Measurements from ENCODE around the gene DHH.

Gene DHH

GRCh38 chr12:49044660-49045059 is 49.9 kb downstream of the DHH start:
- no peak for DNase-seq (ENCODE audit: insufficient read length, low spot score)
- TF ChIP-seq TAF1 (IDR thresholded peaks at IDR 0.05; ENCODE audit: low read depth, low read length) = no peak
- TF ChIP-seq POLR2A (IDR thresholded peaks at IDR 0.05; ENCODE audit: low read depth, low read length) = no peak
- no peak for TF ChIP-seq POLR2AphosphoS5 (IDR thresholded peaks at IDR 0.05; ENCODE audit: low read depth, low read length)
- TF ChIP-seq PAX5 (IDR thresholded peaks at IDR 0.05; ENCODE audit: insufficient read depth, low read length, severe bottlenecking) = no peak
- TF ChIP-seq SPI1 (IDR thresholded peaks at IDR 0.05; ENCODE audit: low read depth, low read length) = no peak
- TF ChIP-seq POU2F2 (IDR thresholded peaks at IDR 0.05; ENCODE audit: low read depth, low read length) = no peak
- FAIRE-seq = no peak

GRCh38 chr12:49043856-49044258 is 50.7 kb downstream of the DHH start:
- FAIRE-seq (peak; percentile 97), DNase-seq (ENCODE audit: insufficient read length, low spot score) (peak; percentile 91)
- no peak for TF ChIP-seq POU2F2 (IDR thresholded peaks at IDR 0.05; ENCODE audit: low read depth, low read length)
- no peak for TF ChIP-seq POLR2A (IDR thresholded peaks at IDR 0.05; ENCODE audit: low read depth, low read length)
- TF ChIP-seq SPI1 (IDR thresholded peaks at IDR 0.05; ENCODE audit: low read depth, low read length) = peak; percentile 64
- no peak for TF ChIP-seq TAF1 (IDR thresholded peaks at IDR 0.05; ENCODE audit: low read depth, low read length)
- no peak for TF ChIP-seq PAX5 (IDR thresholded peaks at IDR 0.05; ENCODE audit: insufficient read depth, low read length, severe bottlenecking)
- no peak for TF ChIP-seq POLR2AphosphoS5 (IDR thresholded peaks at IDR 0.05; ENCODE audit: low read depth, low read length)

DNA sequence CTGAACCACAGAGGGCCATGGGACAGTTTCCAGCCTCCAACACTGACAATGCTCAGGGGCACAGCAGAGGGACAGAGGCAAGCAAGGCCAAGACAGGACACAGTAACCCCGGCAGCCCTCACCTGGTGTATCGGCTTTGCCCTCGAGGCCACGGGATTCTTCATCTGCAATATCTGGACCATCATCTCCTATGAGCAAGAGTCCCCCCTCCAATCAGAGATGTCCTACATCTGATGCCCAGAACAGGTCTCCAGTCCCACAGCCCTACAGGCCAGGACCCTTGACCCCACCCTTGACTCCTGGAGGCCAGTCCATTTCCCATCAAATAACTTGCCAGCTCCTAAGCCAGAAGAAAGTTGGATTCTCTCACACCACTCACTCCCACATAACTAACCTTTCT is 51.4 kb downstream of the DHH start:
- no peak for FAIRE-seq
- TF ChIP-seq POU2F2 (IDR thresholded peaks at IDR 0.05; ENCODE audit: low read depth, low read length) = no peak
- no peak for TF ChIP-seq TAF1 (IDR thresholded peaks at IDR 0.05; ENCODE audit: low read depth, low read length)
- no peak for TF ChIP-seq POLR2AphosphoS5 (IDR thresholded peaks at IDR 0.05; ENCODE audit: low read depth, low read length)
- TF ChIP-seq POLR2A (IDR thresholded peaks at IDR 0.05; ENCODE audit: low read depth, low read length) = no peak
- TF ChIP-seq SPI1 (IDR thresholded peaks at IDR 0.05; ENCODE audit: low read depth, low read length) = no peak
- TF ChIP-seq PAX5 (IDR thresholded peaks at IDR 0.05; ENCODE audit: insufficient read depth, low read length, severe bottlenecking) = no peak
- DNase-seq (ENCODE audit: insufficient read length, low spot score) = no peak

DNA sequence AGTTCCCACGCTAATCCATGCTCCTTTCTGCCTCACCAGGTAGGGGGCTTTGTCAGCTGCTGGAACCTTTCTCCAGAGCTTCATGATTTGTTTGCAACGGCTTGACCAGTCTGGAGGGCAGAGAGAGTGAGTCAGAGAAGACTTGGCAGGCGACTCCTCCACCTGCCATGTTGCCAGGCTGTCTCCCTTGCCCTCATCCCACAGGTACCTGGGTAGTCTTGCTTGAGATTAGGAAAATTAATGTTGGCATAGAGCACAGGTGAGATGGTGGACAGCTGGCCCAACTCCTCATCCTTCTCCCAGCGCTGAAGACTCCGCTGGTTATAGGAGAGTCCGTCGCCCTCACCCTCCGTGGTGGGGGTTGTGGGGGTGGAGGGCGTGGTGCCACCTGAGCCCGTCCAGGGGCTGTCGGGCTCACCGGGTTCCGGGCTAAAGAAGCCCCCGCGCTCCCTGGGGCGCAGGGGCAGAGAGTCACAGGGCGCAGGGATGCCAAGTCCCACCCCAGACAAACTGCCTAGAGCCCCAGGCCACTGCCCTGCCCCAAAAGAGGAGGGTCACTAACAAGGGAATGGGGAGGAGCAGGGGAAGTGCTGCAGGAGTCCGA is 52.6 kb downstream of the DHH start:
- no peak for FAIRE-seq
- no peak for TF ChIP-seq SPI1 (IDR thresholded peaks at IDR 0.05; ENCODE audit: low read depth, low read length)
- no peak for TF ChIP-seq TAF1 (IDR thresholded peaks at IDR 0.05; ENCODE audit: low read depth, low read length)
- no peak for TF ChIP-seq POLR2AphosphoS5 (IDR thresholded peaks at IDR 0.05; ENCODE audit: low read depth, low read length)
- TF ChIP-seq POU2F2 (IDR thresholded peaks at IDR 0.05; ENCODE audit: low read depth, low read length) = no peak
- no peak for TF ChIP-seq POLR2A (IDR thresholded peaks at IDR 0.05; ENCODE audit: low read depth, low read length)
- TF ChIP-seq PAX5 (IDR thresholded peaks at IDR 0.05; ENCODE audit: insufficient read depth, low read length, severe bottlenecking) = no peak
- DNase-seq (ENCODE audit: insufficient read length, low spot score) = no peak

DNA sequence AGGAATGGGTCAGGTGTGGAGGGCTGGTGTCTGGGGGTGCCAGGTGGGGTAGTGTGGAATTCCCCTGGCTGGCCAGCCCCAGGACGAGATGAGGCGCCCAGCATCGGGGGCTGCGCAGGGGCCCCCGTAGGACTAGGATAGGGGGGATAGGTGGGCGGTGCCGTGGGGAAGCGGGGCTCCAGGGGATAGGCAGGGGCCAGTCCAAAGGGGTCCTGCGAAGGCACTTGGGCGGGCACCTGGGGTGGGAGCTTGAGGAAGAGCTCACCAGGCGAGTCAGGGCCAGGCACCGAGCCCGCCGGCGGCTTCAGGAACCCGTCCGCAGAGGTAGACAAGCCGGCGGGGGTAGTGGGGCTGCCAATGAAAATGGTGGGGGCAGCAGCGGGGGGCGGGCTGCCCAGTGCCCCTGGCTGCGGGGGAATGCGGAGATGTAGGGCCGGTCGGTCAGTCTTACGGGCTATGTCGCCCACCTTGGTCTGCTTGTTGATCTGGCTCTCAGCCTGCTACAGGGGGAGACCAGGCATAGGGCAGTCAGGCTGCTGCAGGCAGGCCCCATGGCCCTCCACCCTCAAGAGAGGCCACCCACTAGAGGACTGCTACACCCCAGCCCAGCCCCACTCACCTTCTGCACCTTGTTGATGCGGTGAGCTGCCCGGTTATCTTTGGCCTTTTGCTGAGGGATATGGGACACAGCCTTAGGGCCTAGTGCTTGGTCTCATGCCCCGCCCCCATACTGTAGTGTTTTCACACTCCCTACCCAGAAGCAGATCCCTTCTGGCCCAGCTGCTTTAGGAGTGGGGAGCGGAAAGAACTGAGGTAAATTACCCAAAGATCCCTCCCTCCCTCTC is 53.3 kb downstream of the DHH start:
- FAIRE-seq (no peak), DNase-seq (ENCODE audit: insufficient read length, low spot score) (no peak)

DNA sequence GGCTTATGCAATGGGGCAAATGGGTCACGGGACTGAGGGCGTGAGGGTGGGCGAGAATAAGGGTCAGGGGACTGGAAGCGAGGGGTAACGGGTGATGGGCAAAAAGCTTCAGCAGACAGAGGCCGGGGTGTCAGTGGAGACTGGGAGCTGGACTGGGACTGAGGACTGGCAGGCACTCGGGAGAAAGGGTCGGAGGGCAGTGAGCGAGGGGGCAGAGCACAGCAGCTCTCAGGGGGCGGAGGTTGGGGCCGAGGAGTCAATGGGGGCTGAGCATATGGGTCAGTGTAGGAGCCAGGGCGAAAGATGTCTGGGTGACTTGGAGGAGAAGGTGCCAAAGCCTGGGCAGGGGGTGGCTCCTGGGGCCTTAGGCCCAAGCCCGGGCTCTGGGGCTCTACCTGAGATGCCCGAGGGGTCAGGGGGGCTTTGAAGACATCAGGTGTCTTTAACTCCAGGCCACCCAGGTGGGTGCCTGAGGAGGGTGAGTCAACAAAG is 54.2 kb downstream of the DHH start:
- no peak for FAIRE-seq
- no peak for DNase-seq (ENCODE audit: insufficient read length, low spot score)
- TF ChIP-seq SPI1 (IDR thresholded peaks at IDR 0.05; ENCODE audit: low read depth, low read length) = no peak
- no peak for TF ChIP-seq PAX5 (IDR thresholded peaks at IDR 0.05; ENCODE audit: insufficient read depth, low read length, severe bottlenecking)
- no peak for TF ChIP-seq TAF1 (IDR thresholded peaks at IDR 0.05; ENCODE audit: low read depth, low read length)
- TF ChIP-seq POLR2A (IDR thresholded peaks at IDR 0.05; ENCODE audit: low read depth, low read length) = no peak
- no peak for TF ChIP-seq POLR2AphosphoS5 (IDR thresholded peaks at IDR 0.05; ENCODE audit: low read depth, low read length)
- TF ChIP-seq POU2F2 (IDR thresholded peaks at IDR 0.05; ENCODE audit: low read depth, low read length) = no peak

More for the DNA sequence above, 53.3 kb downstream of the DHH start:
- TF ChIP-seq PAX5 (IDR thresholded peaks at IDR 0.05; ENCODE audit: insufficient read depth, low read length, severe bottlenecking) = no peak
- TF ChIP-seq TAF1 (IDR thresholded peaks at IDR 0.05; ENCODE audit: low read depth, low read length) = no peak
- TF ChIP-seq POLR2AphosphoS5 (IDR thresholded peaks at IDR 0.05; ENCODE audit: low read depth, low read length) = no peak
- TF ChIP-seq POLR2A (IDR thresholded peaks at IDR 0.05; ENCODE audit: low read depth, low read length) = no peak

DNA sequence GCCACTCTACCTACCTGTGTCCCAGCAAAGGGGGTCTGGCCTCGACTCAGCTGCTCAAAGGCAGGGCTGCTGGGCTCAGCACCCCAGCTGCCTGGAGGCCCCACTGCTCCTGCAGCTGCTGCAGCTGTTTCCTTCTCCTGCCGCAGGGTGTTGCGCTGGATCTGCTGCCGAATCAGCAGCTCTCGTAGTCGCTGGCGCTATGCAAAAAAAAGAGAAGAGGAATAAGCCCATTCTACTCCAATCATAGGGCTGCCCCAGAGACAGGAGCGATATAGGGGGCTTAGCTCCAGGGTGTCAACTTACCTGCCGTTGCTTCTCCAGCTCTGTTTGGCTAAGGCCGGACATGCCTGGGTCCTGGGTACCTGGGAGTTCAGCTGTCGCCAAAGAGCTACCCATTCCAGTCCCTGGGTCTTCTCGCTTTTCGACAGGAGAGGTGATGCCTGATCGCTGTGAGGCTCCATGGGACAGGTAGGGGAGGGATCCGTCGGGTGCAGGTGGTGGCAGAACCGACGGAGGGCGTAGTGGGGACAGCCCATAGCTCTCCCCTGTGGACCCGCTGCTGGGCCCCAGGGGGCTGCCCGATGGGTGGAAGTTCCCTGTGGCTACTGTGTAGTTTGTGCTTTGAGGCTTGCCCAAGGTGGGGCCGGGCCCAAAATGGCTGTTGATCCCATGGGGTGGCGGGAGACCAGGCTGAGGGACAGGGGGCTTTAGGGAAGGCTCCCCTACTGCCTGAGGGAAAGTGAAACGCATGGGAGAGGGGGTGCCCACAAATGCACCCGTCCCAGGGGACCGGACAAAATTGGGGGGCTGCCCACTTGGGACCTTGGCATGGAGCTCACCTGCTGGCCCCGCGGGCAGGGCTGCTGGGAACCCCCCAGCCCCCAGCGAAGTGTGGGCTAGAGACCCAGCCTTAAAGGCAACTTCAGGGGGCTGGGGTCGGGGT is 54.9 kb downstream of the DHH start:
- DNase-seq (ENCODE audit: insufficient read length, low spot score) (no peak), FAIRE-seq (no peak)
- TF ChIP-seq SPI1 (IDR thresholded peaks at IDR 0.05; ENCODE audit: low read depth, low read length) (no peak), POU2F2 (IDR thresholded peaks at IDR 0.05; ENCODE audit: low read depth, low read length) (no peak), POLR2AphosphoS5 (IDR thresholded peaks at IDR 0.05; ENCODE audit: low read depth, low read length) (no peak), TAF1 (IDR thresholded peaks at IDR 0.05; ENCODE audit: low read depth, low read length) (no peak), PAX5 (IDR thresholded peaks at IDR 0.05; ENCODE audit: insufficient read depth, low read length, severe bottlenecking) (no peak)

GRCh38 chr12:49038291-49038955 is 56.2 kb downstream of the DHH start:
- DNase-seq (ENCODE audit: insufficient read length, low spot score) (no peak), FAIRE-seq (no peak)
- no peak for TF ChIP-seq POU2F2 (IDR thresholded peaks at IDR 0.05; ENCODE audit: low read depth, low read length)
- TF ChIP-seq POLR2A (IDR thresholded peaks at IDR 0.05; ENCODE audit: low read depth, low read length) = no peak

DNA sequence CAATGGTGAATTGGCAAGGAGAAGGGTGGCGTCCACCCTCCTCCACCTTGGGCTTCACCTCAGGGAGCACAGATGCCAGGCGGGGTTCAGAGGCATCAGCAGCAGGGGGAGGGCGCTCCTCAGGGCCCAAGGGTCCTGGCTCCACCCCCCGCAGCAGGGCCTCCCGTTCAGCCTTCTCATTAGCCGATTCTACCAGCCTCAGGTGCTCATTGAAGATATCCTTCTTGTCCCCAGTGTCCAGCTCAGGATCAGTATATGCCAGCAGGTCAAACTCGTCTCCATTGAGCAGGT is 56.7 kb downstream of the DHH start:
- no peak for TF ChIP-seq POU2F2 (IDR thresholded peaks at IDR 0.05; ENCODE audit: low read depth, low read length)
- no peak for TF ChIP-seq PAX5 (IDR thresholded peaks at IDR 0.05; ENCODE audit: insufficient read depth, low read length, severe bottlenecking)
- no peak for TF ChIP-seq TAF1 (IDR thresholded peaks at IDR 0.05; ENCODE audit: low read depth, low read length)
- TF ChIP-seq POLR2AphosphoS5 (IDR thresholded peaks at IDR 0.05; ENCODE audit: low read depth, low read length) = no peak
- no peak for TF ChIP-seq SPI1 (IDR thresholded peaks at IDR 0.05; ENCODE audit: low read depth, low read length)
- no peak for TF ChIP-seq POLR2A (IDR thresholded peaks at IDR 0.05; ENCODE audit: low read depth, low read length)
- DNase-seq (ENCODE audit: insufficient read length, low spot score) (no peak), FAIRE-seq (no peak)
